ENCODE data around the gene TTC9. TPM values are rescaled to one million over a fixed set of nuclear protein-coding genes. Genes with fewer than 3 reads are reported as not detected.

TTC9 gene
- total and polyA plus RNA-seq, 7 donors, result 0.16 to 3.6 (median 0.66) TPM; not detected in 1

DNA sequence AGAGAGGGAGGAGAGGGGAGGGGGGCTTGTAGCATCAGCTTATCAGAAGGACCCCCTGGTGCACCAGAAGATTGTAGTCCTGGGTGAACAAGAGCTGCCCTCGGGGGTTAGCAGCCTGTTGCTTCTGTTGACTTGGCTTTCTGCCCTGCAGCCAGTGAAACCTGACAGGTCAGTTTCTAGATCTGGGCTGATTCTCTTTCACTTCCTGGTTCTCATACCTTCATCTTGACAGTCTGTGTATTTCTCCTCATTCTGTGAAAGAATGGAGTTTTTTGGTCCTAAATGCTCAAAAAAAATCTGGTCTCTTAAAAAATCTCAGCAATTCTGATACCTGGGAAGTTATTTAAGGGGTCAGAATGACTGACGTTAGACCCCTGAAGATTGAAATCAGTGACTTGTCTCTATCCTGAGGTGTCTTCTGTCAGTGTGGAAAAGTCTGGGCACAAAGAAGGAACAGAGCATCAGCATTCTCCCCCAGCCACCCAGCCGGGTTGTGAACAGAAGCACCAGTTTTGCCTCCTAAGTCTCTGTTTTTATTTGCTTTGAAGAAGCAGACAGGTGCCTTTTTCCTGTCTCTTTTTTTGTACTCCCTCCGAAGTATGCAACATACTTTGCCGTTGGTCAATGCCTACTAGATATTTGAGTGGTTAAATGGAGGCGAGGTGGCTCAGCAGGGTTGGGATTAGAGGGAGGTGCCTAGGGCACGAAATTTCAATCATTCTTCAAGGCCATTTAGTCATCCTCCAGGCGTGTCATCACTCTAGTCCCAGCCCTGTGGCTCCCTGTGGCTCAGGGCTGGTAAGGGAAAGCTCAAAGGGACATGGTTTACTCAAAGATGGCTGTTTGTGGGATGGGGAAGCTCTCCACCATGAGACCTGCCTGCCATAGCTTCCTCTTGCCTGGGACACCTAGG is 24.0 kb downstream of the TTC9 start:
- H3K27ac ChIP-seq, result no peak overlapping the region
- no peak for DNase-seq
- no peaks in the 10 kb centered on the region for H3K9me3 ChIP-seq
- 44 to 66% methylated on average over 8 of the region's 8 CpGs for WGBS, 2 donors
- intact Hi-C loops (cut with DNase I), result no loop called here
- no peak overlapping the region for H3K4me3 ChIP-seq
- no peaks in the 10 kb centered on the region for H3K27me3 ChIP-seq
- no peaks in the 10 kb centered on the region for H3K36me3 ChIP-seq
- peaks cover 0 to 5% (median 0%) of the 10 kb centered on the region in 4 donors for H3K4me1 ChIP-seq
- no peak for TF ChIP-seq POLR2AphosphoS5 (IDR thresholded peaks at IDR 0.05)
- TF ChIP-seq EP300 (IDR thresholded peaks at IDR 0.05), result no peak

DNA sequence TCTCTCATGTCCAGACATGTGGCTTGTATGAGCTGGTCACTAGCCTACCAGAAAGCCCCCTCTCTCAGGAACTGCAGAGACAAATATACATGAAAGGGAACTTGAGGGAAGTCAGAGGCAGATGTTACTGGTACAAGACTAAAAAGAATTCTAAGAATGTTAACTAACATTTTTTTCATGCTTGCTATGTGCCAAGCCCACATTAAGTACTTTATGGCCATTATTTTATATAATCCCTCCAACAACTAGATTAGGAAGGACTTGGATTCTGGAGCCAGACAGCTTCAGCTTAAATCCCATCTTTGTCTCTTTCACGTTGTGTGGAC is 24.6 kb downstream of the TTC9 start:
- Histone ChIP-seq H3K36me3 (no peaks in the 10 kb centered on the region), H3K4me3 (no peak overlapping the region), H3K4me1 (peaks cover 0 to 5% (median 0%) of the 10 kb centered on the region in 4 donors), H3K27me3 (no peaks in the 10 kb centered on the region), H3K9me3 (no peaks in the 10 kb centered on the region), H3K27ac (no peak overlapping the region)
- DNase-seq, result no peak
- intact Hi-C loops (cut with DNase I), result no loop called here
- WGBS, 2 donors, result 54 to 84% methylated on average over 1 of the region's 1 CpG
- TF ChIP-seq, protein P1, sequence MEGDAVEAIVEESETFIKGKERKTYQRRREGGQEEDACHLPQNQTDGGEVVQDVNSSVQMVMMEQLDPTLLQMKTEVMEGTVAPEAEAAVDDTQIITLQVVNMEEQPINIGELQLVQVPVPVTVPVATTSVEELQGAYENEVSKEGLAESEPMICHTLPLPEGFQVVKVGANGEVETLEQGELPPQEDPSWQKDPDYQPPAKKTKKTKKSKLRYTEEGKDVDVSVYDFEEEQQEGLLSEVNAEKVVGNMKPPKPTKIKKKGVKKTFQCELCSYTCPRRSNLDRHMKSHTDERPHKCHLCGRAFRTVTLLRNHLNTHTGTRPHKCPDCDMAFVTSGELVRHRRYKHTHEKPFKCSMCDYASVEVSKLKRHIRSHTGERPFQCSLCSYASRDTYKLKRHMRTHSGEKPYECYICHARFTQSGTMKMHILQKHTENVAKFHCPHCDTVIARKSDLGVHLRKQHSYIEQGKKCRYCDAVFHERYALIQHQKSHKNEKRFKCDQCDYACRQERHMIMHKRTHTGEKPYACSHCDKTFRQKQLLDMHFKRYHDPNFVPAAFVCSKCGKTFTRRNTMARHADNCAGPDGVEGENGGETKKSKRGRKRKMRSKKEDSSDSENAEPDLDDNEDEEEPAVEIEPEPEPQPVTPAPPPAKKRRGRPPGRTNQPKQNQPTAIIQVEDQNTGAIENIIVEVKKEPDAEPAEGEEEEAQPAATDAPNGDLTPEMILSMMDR (IDR thresholded peaks at IDR 0.05), result no peak
- no peak for TF ChIP-seq EP300 (IDR thresholded peaks at IDR 0.05)
- no peak for TF ChIP-seq POLR2AphosphoS5 (IDR thresholded peaks at IDR 0.05)
- no peak for TF ChIP-seq POLR2A (IDR thresholded peaks at IDR 0.05)

DNA sequence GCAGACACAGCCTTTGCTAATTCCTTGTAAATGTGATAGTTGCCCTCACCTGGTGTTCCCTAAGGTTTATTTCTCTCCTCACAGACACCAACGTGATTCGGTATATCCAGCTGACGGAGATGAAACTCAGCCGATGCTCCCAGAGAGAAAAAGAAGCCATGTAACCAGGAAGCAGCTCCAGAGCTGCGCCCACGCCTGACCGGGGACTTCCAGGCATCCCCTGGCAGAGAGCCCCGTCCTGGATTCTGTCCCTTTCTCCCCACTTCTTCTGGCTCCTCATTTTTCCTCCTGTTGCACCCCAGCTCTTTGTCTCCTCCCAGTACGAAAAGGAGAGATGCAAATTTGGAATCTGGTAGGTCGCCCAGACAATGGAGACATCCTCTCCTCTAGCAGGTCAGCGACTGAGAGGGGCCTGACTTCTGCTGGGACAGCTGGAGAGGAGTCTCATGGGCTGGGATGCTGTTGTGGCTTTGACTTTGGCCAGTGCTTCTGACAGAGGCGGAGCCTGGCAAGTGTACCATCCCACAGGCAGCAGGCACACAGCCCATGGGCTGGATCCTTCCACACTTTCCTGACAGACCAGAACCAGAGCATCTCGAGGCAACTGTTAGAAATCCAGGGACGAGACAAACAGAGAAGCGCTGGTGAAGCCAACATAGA is 29.4 kb downstream of the TTC9 start:
- no peak overlapping the region for H3K27ac ChIP-seq

DNA sequence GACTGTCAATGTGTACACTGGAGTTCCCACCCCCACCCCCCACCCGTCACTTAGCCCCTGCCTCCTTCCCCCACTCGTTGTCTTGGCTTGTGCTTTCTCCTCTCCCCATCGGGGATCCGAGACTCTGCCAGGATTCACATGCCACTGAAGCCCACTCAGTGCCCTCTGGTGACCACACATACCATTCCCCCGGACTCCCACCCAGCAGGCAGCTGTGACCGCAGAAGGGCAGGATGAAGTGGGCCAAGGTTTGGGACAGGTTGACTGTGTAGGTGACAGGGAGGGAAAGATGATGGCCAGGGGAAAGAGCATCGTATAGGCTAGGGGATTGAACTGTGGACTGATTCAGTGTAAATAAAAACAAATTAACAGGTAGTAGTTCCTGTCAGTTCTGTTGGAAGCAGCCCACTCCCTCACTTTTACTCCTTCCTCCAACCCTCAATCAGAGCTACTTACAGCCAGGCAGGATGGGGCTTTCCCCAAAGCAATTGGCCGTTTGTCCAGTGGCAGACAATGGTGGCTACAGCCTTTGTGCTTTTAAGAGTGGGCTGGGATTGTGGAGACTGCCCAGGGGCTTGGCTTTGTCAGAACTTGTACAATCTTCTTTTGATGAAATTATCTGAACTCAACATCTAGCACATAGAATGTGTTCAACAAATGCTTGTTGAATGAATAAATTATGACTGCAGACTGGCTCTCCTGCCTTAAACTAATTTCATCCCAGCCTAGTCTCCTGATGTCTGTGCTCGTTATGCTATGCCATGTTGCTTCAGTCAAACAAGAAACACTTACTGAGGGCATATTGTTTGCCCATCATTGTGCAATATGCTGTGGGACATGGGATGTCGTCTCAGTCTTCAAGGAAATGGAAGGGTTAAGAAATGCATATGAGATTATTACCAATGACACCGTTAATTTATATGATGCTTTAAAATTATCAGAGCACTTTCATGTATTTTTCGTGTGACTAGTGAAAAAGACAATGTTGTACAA is 30.2 kb downstream of the TTC9 start:
- TF ChIP-seq, protein P1 (IDR thresholded peaks at IDR 0.05), result no peak
- no peak for TF ChIP-seq POLR2A (IDR thresholded peaks at IDR 0.05)
- TF ChIP-seq EP300 (IDR thresholded peaks at IDR 0.05), result no peak
- no peak for TF ChIP-seq POLR2AphosphoS5 (IDR thresholded peaks at IDR 0.05)
- Histone ChIP-seq H3K27me3 (no peaks in the 10 kb centered on the region), H3K27ac (no peak overlapping the region), H3K36me3 (no peaks in the 10 kb centered on the region), H3K9me3 (no peaks in the 10 kb centered on the region), H3K4me1 (no peaks in the 10 kb centered on the region), H3K4me3 (no peak overlapping the region)
- no peak for DNase-seq
- 83 to 84% methylated on average over 12 of the region's 12 CpGs for WGBS, 2 donors
- intact Hi-C loops (cut with DNase I), result no loop called here

More for the DNA sequence above, 29.4 kb downstream of the TTC9 start:
- Histone ChIP-seq H3K36me3 (no peaks in the 10 kb centered on the region), H3K9me3 (no peaks in the 10 kb centered on the region), H3K4me3 (no peak overlapping the region), H3K27me3 (no peaks in the 10 kb centered on the region), H3K4me1 (no peaks in the 10 kb centered on the region)
- intact Hi-C loops (cut with DNase I), result no loop called here
- WGBS, 2 donors, result 84 to 89% methylated on average over 15 of the region's 15 CpGs
- no peak for DNase-seq
- TF ChIP-seq POLR2AphosphoS5 (IDR thresholded peaks at IDR 0.05) (no peak), EP300 (IDR thresholded peaks at IDR 0.05) (no peak), POLR2A (IDR thresholded peaks at IDR 0.05) (no peak)
- TF ChIP-seq, protein P1 (IDR thresholded peaks at IDR 0.05), result no peak
